Right renal cortex interstitium (tissue), 3 donors: ENCODE data around the gene SASH1. TPM values are rescaled to one million over a fixed set of nuclear protein-coding genes. Genes with fewer than 3 reads are reported as not detected.

Experiments used
- DNase-seq, 3 donors: peaks; one replicate each; pipeline ENCODE4 v3.0.0-alpha.2; 2013; ENCODE audit warnings: low read depth in 3 of 3, low spot score in 2 of 3
- polyA plus RNA-seq, 3 donors: library from polyadenylated mRNA; unstranded; fragments of 120-200 nt; gene quantifications; one replicate each; pipeline ENCODE4 v1.2.1, GENCODE V29; 2013; ENCODE audit not compliant: insufficient read length in 3 of 3

SASH1 gene
- polyA plus RNA-seq, 3 donors = 26.7 to 27.7 (median 26.9) TPM

- DNase-seq = no peak
Observed at GRCh38 chr6:148516217-148516616, 173.6 kb downstream of the SASH1 start.

- DNase-seq = no peak
Observed at GRCh38 chr6:148516617-148517016, 174.0 kb downstream of the SASH1 start.

- DNase-seq = no peak
Observed at GRCh38 chr6:148517470-148517869, 174.8 kb downstream of the SASH1 start.

GRCh38 chr6:148518511-148519156, 176.0 kb downstream of the SASH1 start:
- DNase-seq = no peak

GRCh38 chr6:148520109-148520841, 177.6 kb downstream of the SASH1 start:
- DNase-seq = no peak

- DNase-seq = no peak
Observed at GRCh38 chr6:148521158-148521557, 178.5 kb downstream of the SASH1 start.

- DNase-seq = no peak
Observed at GRCh38 chr6:148521586-148521985, 178.9 kb downstream of the SASH1 start.

GRCh38 chr6:148523048-148523447, 180.4 kb downstream of the SASH1 start:
- no peak for DNase-seq

GRCh38 chr6:148523551-148523950, 180.9 kb downstream of the SASH1 start:
- no peak for DNase-seq

GRCh38 chr6:148524471-148524882, 181.8 kb downstream of the SASH1 start:
- no peak for DNase-seq

GRCh38 chr6:148524976-148525375, 182.3 kb downstream of the SASH1 start:
- no peak for DNase-seq

- DNase-seq = no peak
Observed at GRCh38 chr6:148525453-148525852, 182.8 kb downstream of the SASH1 start.

GRCh38 chr6:148526145-148526544, 183.5 kb downstream of the SASH1 start:
- no peak for DNase-seq

GRCh38 chr6:148528292-148528691, 185.7 kb downstream of the SASH1 start:
- DNase-seq = no peak

GRCh38 chr6:148529010-148529409, 186.4 kb downstream of the SASH1 start:
- no peak for DNase-seq

GRCh38 chr6:148530394-148530953, 187.8 kb downstream of the SASH1 start:
- no peak for DNase-seq

GRCh38 chr6:148530976-148531375, 188.3 kb downstream of the SASH1 start:
- DNase-seq = no peak

GRCh38 chr6:148532698-148533097, 190.1 kb downstream of the SASH1 start:
- no peak for DNase-seq

- no peak for DNase-seq
Observed at GRCh38 chr6:148533309-148534107, 190.9 kb downstream of the SASH1 start.

- no peak for DNase-seq
Observed at GRCh38 chr6:148534871-148535270, 192.2 kb downstream of the SASH1 start.

- no peak for DNase-seq
Observed at GRCh38 chr6:148535381-148535780, 192.7 kb downstream of the SASH1 start.
